K562 (cell line): ENCODE data around the gene DHRS2. TPM values are rescaled to one million over a fixed set of nuclear protein-coding genes. Genes with fewer than 3 reads are reported as not detected.

Experiments
- ATAC-seq: fragments of 200-7000 bp; cut with Tn5 transposase; 3 replicates; pipeline ENCODE4 v1.9.1; 2020; ENCODE audit warnings: moderate library complexity
- BruUV-seq: library from RNA; stranded (reverse); fragments of 400-500 nt; replicated peaks from 2 replicates; lab custom pipeline; 2021; lab: Mats Ljungman, UMichigan
- CTCF ChIA-PET: fragments of 300-600 bp; formaldehyde crosslinking; extraction: SDS; loops from one replicate; lab custom pipeline; 2021; ENCODE audit warnings: low intra/inter-chr PET ratio; lab: Yijun Ruan, JAX
- POLR2A ChIA-PET: fragments of 300-600, 350-650 bp; sonication (Branson Sonifier 250); formaldehyde crosslinking; extraction: SDS; loops from one replicate; lab custom pipeline; 2021; ENCODE audit warnings: antibody characterized with exemption, inconsistent platforms; lab: Yijun Ruan, JAX
- DNase-seq, 4 experiments: peaks; one replicate each; pipeline versions ENCODE4 v3.0.0 to v3.0.0-alpha.2; 2011 to 2018; ENCODE audit warnings: low spot score in 3 of 4, mixed read lengths in 3 of 4; ENCODE audit errors: extremely low read depth in 1 of 4
- FAIRE-seq: peaks from 2 replicates; lab custom pipeline; 2011; peaks lifted over from hg19 to GRCh38; lab: Jason Lieb, UNC
- H2AFZ ChIP-seq: 2 replicates; pipeline ENCODE4 v1.6.0; 2011; ENCODE audit warnings: low read depth, low read length, control low read depth, inconsistent platforms
- H3K27ac ChIP-seq: fragments of 200-600 bp; 3 replicates; pipeline ENCODE4 v1.8.0; 2011; ENCODE audit warnings: low read depth, mild to moderate bottlenecking, control low read depth, inconsistent platforms, low read length, moderate library complexity, mixed read lengths; ENCODE audit errors: extremely low read depth
- H3K27me3 ChIP-seq, 2 experiments: fragments of 300-600 bp in 1 of 2; 2 replicates in 1 of 2; 3 replicates in 1 of 2; pipeline versions ENCODE4 v1.6.0 to v1.8.0; 2011; ENCODE audit warnings: inconsistent platforms in 2 of 2, low read length in 2 of 2, mild to moderate bottlenecking in 1 of 2, mixed read lengths in 1 of 2, moderate library complexity in 1 of 2; ENCODE audit not compliant: control insufficient read depth in 2 of 2, insufficient read depth in 2 of 2
- H3K36me3 ChIP-seq: fragments of 300-600 bp; 3 replicates; pipeline ENCODE4 v1.8.0; 2011; ENCODE audit warnings: mild to moderate bottlenecking, low read length, inconsistent platforms; ENCODE audit not compliant: control insufficient read depth, insufficient read depth
- H3K4me1 ChIP-seq, 2 experiments: fragments of 200-600 bp in 1 of 2; replicated peaks in 1 of 2; 2 replicates in 1 of 2; 3 replicates in 1 of 2; pipeline versions ENCODE4 v1.5.1 to v1.8.0; 2011; ENCODE audit warnings: inconsistent platforms in 2 of 2, low read length in 2 of 2, mild to moderate bottlenecking in 1 of 2, mixed read lengths in 1 of 2, moderate library complexity in 1 of 2; ENCODE audit not compliant: control insufficient read depth in 2 of 2, insufficient read depth in 2 of 2
- H3K4me2 ChIP-seq: 2 replicates; pipeline ENCODE4 v1.6.1; 2011; ENCODE audit warnings: low read length, control low read depth, inconsistent platforms, mixed read lengths; ENCODE audit not compliant: insufficient read depth
- H3K4me3 ChIP-seq: fragments of 200-600 bp; sonication (generic), shearing (Covaris generic); 2 replicates; pipeline ENCODE4 v1.5.1; 2016; ENCODE audit warnings: control low read depth, inconsistent platforms
- H3K79me2 ChIP-seq: fragments of 200-600 bp; 3 replicates; pipeline ENCODE4 v1.8.0; 2011; ENCODE audit warnings: low read length, inconsistent platforms; ENCODE audit not compliant: control insufficient read depth, insufficient read depth
- H3K9ac ChIP-seq, 2 experiments: 2 replicates each; pipeline versions ENCODE4 v1.6.0 to v1.6.1; 2011; ENCODE audit warnings: low read depth in 2 of 2, low read length in 2 of 2, control low read depth in 1 of 2, inconsistent platforms in 1 of 2, mild to moderate bottlenecking in 1 of 2, mixed read lengths in 1 of 2; ENCODE audit not compliant: insufficient read depth in 1 of 2
- H3K9me1 ChIP-seq: one replicate; pipeline ENCODE4 v1.6.0; 2011; ENCODE audit warnings: inconsistent platforms, mild to moderate bottlenecking, low read length, moderate library complexity; ENCODE audit not compliant: control insufficient read depth, insufficient read depth
- H3K9me3 ChIP-seq: replicated peaks from 2 replicates; pipeline ENCODE4 v1.5.1; 2011; ENCODE audit warnings: low read depth, low read length, inconsistent platforms; ENCODE audit not compliant: control insufficient read depth, insufficient read depth
- H4K20me1 ChIP-seq: replicated peaks from 2 replicates; pipeline ENCODE4 v1.6.1; 2011; ENCODE audit warnings: low read length, inconsistent platforms, mixed read lengths; ENCODE audit not compliant: control insufficient read depth, insufficient read depth
- CC2D1A ChIP-seq: fragments of 450-650 bp; IDR thresholded peaks from 2 replicates; pipeline ENCODE4 v1.6.1; 2017; ENCODE audit warnings: mild to moderate bottlenecking
- CHD2 ChIP-seq: IDR thresholded peaks from 2 replicates; pipeline ENCODE4 v1.6.1; 2011; ENCODE audit warnings: low read depth, low read length
- DIDO1 ChIP-seq: fragments of 450-650 bp; IDR thresholded peaks from 2 replicates; pipeline ENCODE4 v1.6.1; 2016; ENCODE audit warnings: low read depth, missing biosample characterization, missing genetic modification characterization
- DPF2 ChIP-seq: fragments of 450-650 bp; IDR thresholded peaks from 2 replicates; pipeline ENCODE4 v1.6.1; 2016
- EP400 ChIP-seq: fragments of 450-650 bp; IDR thresholded peaks from 2 replicates; pipeline ENCODE4 v1.6.1; 2017; ENCODE audit warnings: antibody characterized with exemption, mild to moderate bottlenecking, moderate library complexity
- EWSR1 ChIP-seq: fragments of 450-650 bp; IDR thresholded peaks from 2 replicates; pipeline ENCODE4 v1.6.1; 2018; ENCODE audit warnings: borderline replicate concordance, mild to moderate bottlenecking, low read depth, moderate library complexity; ENCODE audit not compliant: partially characterized antibody
- HMG20B ChIP-seq: fragments of 250-450 bp; sonication (Bioruptor Pico); IDR thresholded peaks from 2 replicates; pipeline ENCODE4 v1.5.0; 2021; ENCODE audit warnings: mild to moderate bottlenecking
- JUN ChIP-seq, 2 experiments: sonication (generic) in 1 of 2; formaldehyde crosslinking in 1 of 2; IDR thresholded peaks; 2 replicates each; pipeline versions ENCODE4 v1.6.1 to v1.8.0; 2012 to 2022; ENCODE audit warnings: borderline replicate concordance in 2 of 2, mild to moderate bottlenecking in 2 of 2, improper control_type of control experiment in 1 of 2, low read depth in 1 of 2, low read length in 1 of 2, missing genetic modification reagents in 1 of 2
- POLR3A ChIP-seq: IDR thresholded peaks from 2 replicates; pipeline ENCODE4 v1.6.1; 2011; ENCODE audit warnings: borderline replicate concordance, mild to moderate bottlenecking, moderate library complexity; ENCODE audit not compliant: insufficient read length, insufficient read depth; ENCODE audit errors: extremely low read depth
- TGIF2 ChIP-seq: sonication (generic); formaldehyde crosslinking; IDR thresholded peaks from 2 replicates; pipeline ENCODE4 v1.8.1; 2022; ENCODE audit warnings: mild to moderate bottlenecking, missing genetic modification reagents, moderate library complexity
- ZNF384 ChIP-seq: IDR thresholded peaks from 2 replicates; pipeline ENCODE4 v1.6.1; 2012; ENCODE audit warnings: low read depth, low read length, improper control_type of control experiment
- WGBS: fragments of 100-300 bp; shearing (Covaris generic); methylation state at CpG from one replicate; pipeline ENCODE4 v1.1.6; 2016; ENCODE audit warnings: low coverage, mixed read lengths; ENCODE audit not compliant: insufficient coverage; ENCODE audit errors: missing lambda C conversion rate; 5-methylcytosine and 5-hydroxymethylcytosine counted together
- in situ Hi-C: fragments of 300-500 bp; cut with MboI; formaldehyde crosslinking; loops from 4 replicates; pipeline ENCODE4 v1.15.0; 2018; ENCODE audit warnings: inconsistent platforms, mixed read lengths
- intact Hi-C: fragments of 100-400 bp; cut with micrococcal nuclease; formaldehyde crosslinking; loops from 2 replicates; pipeline ENCODE4 v1.14.2; 2022
- polyA plus RNA-seq, 8 experiments: library from polyadenylated mRNA; depleted of rRNA in 4 of 8; stranded (reverse) in 5 of 8; unstranded in 3 of 8; fragments of >200 nt; fragmentation: Nextera tagmentation in 2 of 8; fragmentation: Illumina TruSeq in 1 of 8; extraction: Ambion mirVana in 2 of 8; extraction: Trizol in 1 of 8; gene quantifications; 2 replicates each; pipeline versions ENCODE4 v1.2.1 to v1.2.3, GENCODE V29; 2011 to 2014; ENCODE audit warnings: inconsistent platforms in 1 of 8, missing spikeins in 1 of 8
- total RNA-seq, 7 experiments: library from RNA; depleted of rRNA in 6 of 7; stranded (reverse); fragments of >200 nt in 6 of 7; fragmentation: Illumina TruSeq in 2 of 7; extraction: Trizol in 2 of 7; gene quantifications; 2 replicates each; pipeline versions ENCODE4 v1.2.1 to v1.2.3, GENCODE V29; 2011 to 2021; ENCODE audit warnings: low replicate concordance in 1 of 7
- TF ChIP-seq, protein P1 (sequence below): fragments of 250-450 bp; sonication (Bioruptor Pico); IDR thresholded peaks from 2 replicates; pipeline ENCODE4 v1.4.0; 2020; ENCODE audit warnings: mild to moderate bottlenecking, moderate library complexity
- TF ChIP-seq, protein P2 (sequence below), 3 experiments: IDR thresholded peaks in 2 of 3; conservative IDR thresholded peaks in 1 of 3; 2 replicates each; pipeline ENCODE4 v1.5.1; 2011 to 2012; ENCODE audit warnings: low read length in 3 of 3, mild to moderate bottlenecking in 3 of 3, control low read depth in 2 of 3, improper control_type of control experiment in 1 of 3, inconsistent platforms in 1 of 3, low read depth in 1 of 3, mixed read lengths in 1 of 3, moderate library complexity in 1 of 3; ENCODE audit not compliant: insufficient read depth in 2 of 3

DHRS2 gene
- total and polyA plus RNA-seq, 9 of the 15 experiments (the other 6 are each of a cell fraction or from before 2014, with no cell fraction given), result 2.9 to 96.8 (median 64.4) TPM

DNA sequence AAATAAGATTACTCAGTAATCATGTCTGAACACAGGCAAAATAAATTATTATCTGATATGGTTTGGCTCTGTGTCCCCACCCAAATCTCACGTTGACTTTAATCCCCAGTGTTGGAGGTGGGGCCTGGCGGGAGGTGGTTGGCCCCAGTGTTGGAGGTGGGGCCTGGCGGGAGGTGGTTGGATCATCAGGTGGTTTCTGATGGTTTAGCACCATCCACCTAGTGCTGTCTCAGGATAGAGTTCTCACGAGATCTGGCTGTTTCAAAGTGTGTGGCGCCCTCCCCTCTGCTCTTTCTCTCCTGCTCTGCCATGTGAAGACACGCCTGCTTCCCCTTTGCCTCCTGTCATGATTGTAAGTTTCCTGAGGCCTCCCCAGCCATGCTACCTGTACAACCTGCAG, 18.1 kb downstream of the DHRS2 start:
- Histone ChIP-seq H3K79me2 (no peaks in the 10 kb centered on the region), H3K9me1 (no peaks in the 10 kb centered on the region), H3K9ac (no peak overlapping the region), H2AFZ (no peak overlapping the region), H3K9me3 (no peaks in the 10 kb centered on the region), H3K27me3 (peaks cover 7 to 11% of the 10 kb centered on the region in 2 experiments; a peak in 3 of 5 replicates), H3K4me2 (no peak overlapping the region), H3K36me3 (no peaks in the 10 kb centered on the region), H3K4me1 (no peaks in the 10 kb centered on the region), H3K4me3 (no peak overlapping the region), H4K20me1 (no peaks in the 10 kb centered on the region), H3K27ac (no peak overlapping the region)
- in situ Hi-C loops (no loop called here), intact Hi-C loops (no loop called here)
- WGBS, result 16% methylated on average over 5 of the region's 6 CpGs
- ChIA-PET POLR2A (interaction anchor here (0.7 kb wide), 1 partner anchor 30 kb away, joined by 3 read pairs; no protein-coding TSS in a partner anchor), CTCF (no interaction called here)
- TF ChIP-seq CC2D1A (no peak), ZNF384 (no peak), HMG20B (CRISPR knock-in tag) (no peak), CHD2 (peak; percentile 35; the same call in 1 of the 2 replicates)
- peak; percentile 20; the same call in 2 of the 3 replicates for ATAC-seq
- DNase-seq, result no peak
- FAIRE-seq, result no peak
- BruUV-seq, result no TSS peak

DNA sequence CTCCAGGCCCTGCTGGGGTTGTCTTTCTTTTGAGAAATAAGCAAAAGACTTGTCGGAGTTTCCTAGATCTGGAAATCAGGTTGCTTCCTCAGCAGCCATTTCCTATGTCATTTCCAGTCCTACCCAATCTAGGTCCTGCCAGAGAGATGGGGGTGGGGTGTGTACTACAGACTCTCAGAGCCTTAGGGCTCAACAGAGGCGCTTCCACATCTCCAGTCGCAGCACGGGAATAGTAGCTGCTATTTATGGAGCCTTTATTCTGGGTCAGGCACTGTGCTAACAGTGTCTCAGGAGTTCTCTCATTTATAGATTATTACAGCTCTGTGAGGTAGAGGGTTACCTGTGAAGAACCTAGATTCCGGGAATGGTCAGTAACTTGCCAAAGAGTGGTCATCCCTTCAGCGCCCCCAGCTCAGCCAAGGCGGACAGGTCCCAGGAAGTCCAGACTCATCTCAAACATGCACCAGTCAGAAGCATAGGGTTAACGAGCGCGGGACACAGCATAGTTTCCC, 21.9 kb downstream of the DHRS2 start:
- no TSS peak for BruUV-seq
- CTCF ChIA-PET, result no interaction called here
- intact Hi-C loops, result no loop called here

More for the DNA sequence above, 21.9 kb downstream of the DHRS2 start:
- Histone ChIP-seq H3K4me2 (no peak overlapping the region), H3K4me1 (no peaks in the 10 kb centered on the region), H3K36me3 (no peaks in the 10 kb centered on the region), H2AFZ (no peak overlapping the region), H3K27me3 (peaks cover 7 to 25% of the 10 kb centered on the region in 2 experiments; a peak in 3 of 5 replicates), H3K79me2 (no peaks in the 10 kb centered on the region), H3K9ac (no peak overlapping the region), H3K9me3 (no peaks in the 10 kb centered on the region), H4K20me1 (no peaks in the 10 kb centered on the region), H3K9me1 (no peaks in the 10 kb centered on the region), H3K27ac (no peak overlapping the region), H3K4me3 (no peak overlapping the region)
- in situ Hi-C loops, result no loop called here
- no peak for ATAC-seq
- POLR2A ChIA-PET, result interaction anchor here (0.6 to 1.3 kb wide), 2 partner anchors 10 to 70 kb away, joined by 4 to 6 read pairs; no protein-coding TSS in a partner anchor
- 0% methylated on average over 9 of the region's 10 CpGs for WGBS
- DNase-seq, result no peak
- no peak for FAIRE-seq
- TF ChIP-seq TGIF2 (CRISPR knock-in tag) (no peak), POLR3A (no peak), DIDO1 (tag) (no peak), EP400 (no peak), JUN (IDR thresholded peaks at IDR 0.05; ENCODE audit: borderline replicate concordance, low read depth, low read length) (no peak), JUN (CRISPR knock-in tag; IDR thresholded peaks at IDR 0.05; ENCODE audit: borderline replicate concordance) (no peak), DPF2 (no peak), EWSR1 (no peak)
- TF ChIP-seq, protein P1, sequence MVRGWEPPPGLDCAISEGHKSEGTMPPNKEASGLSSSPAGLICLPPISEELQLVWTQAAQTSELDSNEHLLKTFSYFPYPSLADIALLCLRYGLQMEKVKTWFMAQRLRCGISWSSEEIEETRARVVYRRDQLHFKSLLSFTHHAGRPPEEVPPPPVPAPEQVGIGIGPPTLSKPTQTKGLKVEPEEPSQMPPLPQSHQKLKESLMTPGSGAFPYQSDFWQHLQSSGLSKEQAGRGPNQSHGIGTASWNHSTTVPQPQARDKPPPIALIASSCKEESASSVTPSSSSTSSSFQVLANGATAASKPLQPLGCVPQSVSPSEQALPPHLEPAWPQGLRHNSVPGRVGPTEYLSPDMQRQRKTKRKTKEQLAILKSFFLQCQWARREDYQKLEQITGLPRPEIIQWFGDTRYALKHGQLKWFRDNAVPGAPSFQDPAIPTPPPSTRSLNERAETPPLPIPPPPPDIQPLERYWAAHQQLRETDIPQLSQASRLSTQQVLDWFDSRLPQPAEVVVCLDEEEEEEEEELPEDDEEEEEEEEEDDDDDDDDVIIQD (CRISPR knock-in tag), result no peak
- TF ChIP-seq, protein P2, sequence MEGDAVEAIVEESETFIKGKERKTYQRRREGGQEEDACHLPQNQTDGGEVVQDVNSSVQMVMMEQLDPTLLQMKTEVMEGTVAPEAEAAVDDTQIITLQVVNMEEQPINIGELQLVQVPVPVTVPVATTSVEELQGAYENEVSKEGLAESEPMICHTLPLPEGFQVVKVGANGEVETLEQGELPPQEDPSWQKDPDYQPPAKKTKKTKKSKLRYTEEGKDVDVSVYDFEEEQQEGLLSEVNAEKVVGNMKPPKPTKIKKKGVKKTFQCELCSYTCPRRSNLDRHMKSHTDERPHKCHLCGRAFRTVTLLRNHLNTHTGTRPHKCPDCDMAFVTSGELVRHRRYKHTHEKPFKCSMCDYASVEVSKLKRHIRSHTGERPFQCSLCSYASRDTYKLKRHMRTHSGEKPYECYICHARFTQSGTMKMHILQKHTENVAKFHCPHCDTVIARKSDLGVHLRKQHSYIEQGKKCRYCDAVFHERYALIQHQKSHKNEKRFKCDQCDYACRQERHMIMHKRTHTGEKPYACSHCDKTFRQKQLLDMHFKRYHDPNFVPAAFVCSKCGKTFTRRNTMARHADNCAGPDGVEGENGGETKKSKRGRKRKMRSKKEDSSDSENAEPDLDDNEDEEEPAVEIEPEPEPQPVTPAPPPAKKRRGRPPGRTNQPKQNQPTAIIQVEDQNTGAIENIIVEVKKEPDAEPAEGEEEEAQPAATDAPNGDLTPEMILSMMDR (IDR thresholded peaks at IDR 0.05 in 2 of 3, conservative IDR thresholded peaks at IDR 0.05 in 1 of 3; ENCODE audit: insufficient read depth in 2 of 3, low read depth in 1 of 3, low read length in 3 of 3), result no peak
